A549 (cell line): ENCODE measurements around the gene DAB1.

Source experiments
- CHD2 ChIP-seq: fragments of 150-350 bp; IDR thresholded peaks from 2 replicates; pipeline ENCODE4 v1.6.1; 2014; ENCODE audit warnings: low read length; ENCODE audit not compliant: partially characterized antibody
- CTCF ChIP-seq: fragments of >200 bp; sonication (Bioruptor Twin); formaldehyde crosslinking; IDR thresholded peaks from 3 replicates; pipeline ENCODE4 v1.5.1; 2016
- HOXA7 ChIP-seq: fragments of 250-450 bp; sonication (Bioruptor Pico); IDR thresholded peaks from 2 replicates; pipeline ENCODE4 v1.5.0; 2020; ENCODE audit warnings: mild to moderate bottlenecking, moderate library complexity
- JUN ChIP-seq, 2 experiments: fragments of >200 bp; sonication (Bioruptor Twin); formaldehyde crosslinking; IDR thresholded peaks; 2 replicates in 1 of 2; 3 replicates in 1 of 2; pipeline ENCODE4 v1.6.1; 2016 to 2017
- MAX ChIP-seq: IDR thresholded peaks from 2 replicates; pipeline ENCODE4 v1.6.1; 2012
- PBX3 ChIP-seq: IDR thresholded peaks from 2 replicates; pipeline ENCODE4 v1.6.1; 2012
- POLR2A ChIP-seq: IDR thresholded peaks from 2 replicates; pipeline ENCODE4 v1.6.1; 2012; ENCODE audit warnings: mild to moderate bottlenecking, low read length
- POLR2AphosphoS2 ChIP-seq: conservative IDR thresholded peaks from 2 replicates; pipeline ENCODE4 v1.6.1; 2012; ENCODE audit warnings: low read length, improper control_type of control experiment, inconsistent platforms
- RAD21 ChIP-seq, 2 experiments: fragments of >200 bp in 1 of 2; sonication (Bioruptor Twin) in 1 of 2; formaldehyde crosslinking in 1 of 2; IDR thresholded peaks in 1 of 2; conservative IDR thresholded peaks in 1 of 2; 2 replicates in 1 of 2; 3 replicates in 1 of 2; pipeline ENCODE4 v1.6.1; 2012 to 2018; ENCODE audit warnings: inconsistent platforms in 1 of 2
- REST ChIP-seq: fragments of 200-600 bp; sonication (generic); IDR thresholded peaks from 2 replicates; pipeline ENCODE4 v1.6.1; 2016; ENCODE audit warnings: antibody characterized with exemption, mild to moderate bottlenecking, moderate library complexity
- RFX5 ChIP-seq: fragments of 450-650 bp; IDR thresholded peaks from 2 replicates; pipeline ENCODE4 v1.7.1; 2014; ENCODE audit warnings: antibody characterized with exemption, mild to moderate bottlenecking, moderate library complexity

GRCh38 chr1:56972976-56973375, 450.9 kb downstream of the DAB1 start:
- TF ChIP-seq JUN (IDR thresholded peaks at IDR 0.05) (no peak), CTCF (no peak), POLR2AphosphoS2 (no peak), CHD2 (no peak), REST (no peak), HOXA7 (CRISPR knock-in tag) (no peak), MAX (no peak), PBX3 (no peak), RFX5 (no peak), POLR2A (no peak), RAD21 (conservative IDR thresholded peaks at IDR 0.05 in 1 of 2, IDR thresholded peaks at IDR 0.05 in 1 of 2) (no peak)
